Lower leg skin (tissue), 3 donors: ENCODE measurements around the gene ERG28.

ENCODE experiments used
- POLR2A ChIP-seq, 2 donors: fragments of 450-650 bp; IDR thresholded peaks; one replicate each; pipeline ENCODE4 v1.6.1; 2016 to 2017; ENCODE audit warnings: antibody characterized with exemption in 2 of 2, mild to moderate bottlenecking in 1 of 2, moderate library complexity in 1 of 2
- TF ChIP-seq, protein P1 (sequence below), 3 donors: fragments of 450-650 bp; IDR thresholded peaks; one replicate each; pipeline ENCODE4 v1.5.1; 2016; ENCODE audit warnings: antibody characterized with exemption in 3 of 3, mild to moderate bottlenecking in 3 of 3, moderate library complexity in 2 of 3

DNA sequence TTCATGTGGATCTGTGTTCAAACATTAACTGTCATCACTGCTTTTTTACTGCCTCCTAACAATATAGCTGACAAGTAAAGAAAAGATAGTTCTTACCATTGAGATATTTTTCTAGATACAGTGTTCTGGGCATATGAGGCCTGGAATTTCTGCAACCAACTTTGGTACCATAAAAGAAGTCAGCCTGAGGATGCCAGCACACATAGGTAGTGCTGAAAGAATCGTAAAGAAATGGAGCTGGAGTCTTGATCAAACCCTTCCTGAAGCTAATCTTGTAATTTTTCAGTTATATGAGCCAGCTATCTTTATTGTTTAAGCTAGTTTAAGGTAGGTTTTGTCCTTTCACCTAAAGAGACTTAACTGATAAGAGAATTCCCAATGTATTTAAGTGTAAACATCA lies 11.3 kb downstream of the ERG28 start:
- TF ChIP-seq, protein P1, sequence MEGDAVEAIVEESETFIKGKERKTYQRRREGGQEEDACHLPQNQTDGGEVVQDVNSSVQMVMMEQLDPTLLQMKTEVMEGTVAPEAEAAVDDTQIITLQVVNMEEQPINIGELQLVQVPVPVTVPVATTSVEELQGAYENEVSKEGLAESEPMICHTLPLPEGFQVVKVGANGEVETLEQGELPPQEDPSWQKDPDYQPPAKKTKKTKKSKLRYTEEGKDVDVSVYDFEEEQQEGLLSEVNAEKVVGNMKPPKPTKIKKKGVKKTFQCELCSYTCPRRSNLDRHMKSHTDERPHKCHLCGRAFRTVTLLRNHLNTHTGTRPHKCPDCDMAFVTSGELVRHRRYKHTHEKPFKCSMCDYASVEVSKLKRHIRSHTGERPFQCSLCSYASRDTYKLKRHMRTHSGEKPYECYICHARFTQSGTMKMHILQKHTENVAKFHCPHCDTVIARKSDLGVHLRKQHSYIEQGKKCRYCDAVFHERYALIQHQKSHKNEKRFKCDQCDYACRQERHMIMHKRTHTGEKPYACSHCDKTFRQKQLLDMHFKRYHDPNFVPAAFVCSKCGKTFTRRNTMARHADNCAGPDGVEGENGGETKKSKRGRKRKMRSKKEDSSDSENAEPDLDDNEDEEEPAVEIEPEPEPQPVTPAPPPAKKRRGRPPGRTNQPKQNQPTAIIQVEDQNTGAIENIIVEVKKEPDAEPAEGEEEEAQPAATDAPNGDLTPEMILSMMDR (IDR thresholded peaks at IDR 0.05), result no peak
- TF ChIP-seq POLR2A (IDR thresholded peaks at IDR 0.05), result no peak
